GM23338 (cell line): Measurements from ENCODE around the gene SLC16A5. TPM values are rescaled to one million over a fixed set of nuclear protein-coding genes. Genes with fewer than 3 reads are reported as not detected.

Source experiments
- CREB1 ChIP-seq: fragments of 250-450 bp; sonication (Bioruptor Pico); IDR thresholded peaks from 2 replicates; pipeline ENCODE4 v1.5.0; 2020; ENCODE audit warnings: low read depth, mild to moderate bottlenecking, moderate library complexity
- CTCF ChIP-seq, 2 experiments: fragments of 200-600 bp in 1 of 2; sonication (generic) in 1 of 2; conservative IDR thresholded peaks; 2 replicates each; pipeline versions ENCODE4 v1.5.1 to v1.6.1; 2016 to 2017; ENCODE audit warnings: antibody characterized with exemption in 2 of 2, low read depth in 2 of 2, mild to moderate bottlenecking in 2 of 2, moderate library complexity in 1 of 2
- ETS1 ChIP-seq: IDR thresholded peaks from 2 replicates; pipeline ENCODE4 v1.6.1; 2016; ENCODE audit warnings: antibody characterized with exemption
- EZH2phosphoT487 ChIP-seq: fragments of 200-600 bp; sonication (generic); IDR thresholded peaks from one replicate; pipeline ENCODE4 v1.8.1; 2018; ENCODE audit warnings: antibody characterized with exemption; ENCODE audit not compliant: unreplicated experiment
- NANOG ChIP-seq: IDR thresholded peaks from 2 replicates; pipeline ENCODE4 v1.6.1; 2016; ENCODE audit warnings: antibody characterized with exemption, borderline replicate concordance
- POLR2AphosphoS5 ChIP-seq: IDR thresholded peaks from 2 replicates; pipeline ENCODE4 v1.6.1; 2016; ENCODE audit warnings: antibody characterized with exemption, low read depth
- REST ChIP-seq: IDR thresholded peaks from one replicate; pipeline ENCODE4 v1.6.1; 2018; ENCODE audit warnings: antibody characterized with exemption; ENCODE audit not compliant: unreplicated experiment
- ZNF114 ChIP-seq: fragments of 250-450 bp; sonication (Bioruptor Pico); IDR thresholded peaks from 2 replicates; pipeline ENCODE4 v1.5.0; 2020; ENCODE audit warnings: mild to moderate bottlenecking, moderate library complexity
- ZNF331 ChIP-seq: fragments of 250-450 bp; sonication (Bioruptor Pico); IDR thresholded peaks from 2 replicates; pipeline ENCODE4 v1.5.0; 2020; ENCODE audit warnings: low read depth, mild to moderate bottlenecking, moderate library complexity
- ZNF462 ChIP-seq: fragments of 250-450 bp; sonication (Bioruptor Pico); IDR thresholded peaks from 2 replicates; pipeline ENCODE4 v1.5.0; 2020; ENCODE audit warnings: mild to moderate bottlenecking, moderate library complexity
- polyA plus RNA-seq: library from polyadenylated mRNA; unstranded; fragments of >200 nt; fragmentation: Nextera tagmentation; extraction: Ambion mirVana; gene quantifications from 2 replicates; pipeline ENCODE4 v1.2.1, GENCODE V29; 2016
- total RNA-seq: library from RNA; depleted of rRNA; stranded (reverse); fragments of >200 nt; shearing (Covaris generic); gene quantifications from 2 replicates; pipeline ENCODE4 v1.2.3, GENCODE V29; 2014

Gene SLC16A5
- total and polyA plus RNA-seq, 2 experiments from 2014 or later, result 7.3 to 40.0 TPM

- no peak for TF ChIP-seq ZNF462 (CRISPR knock-in tag)
- TF ChIP-seq NANOG, result no peak
- no peak for TF ChIP-seq ZNF331 (CRISPR knock-in tag)
- no peak for TF ChIP-seq CREB1
- TF ChIP-seq EZH2phosphoT487, result no peak
- no peak for TF ChIP-seq POLR2AphosphoS5
- no peak for TF ChIP-seq ETS1
- no peak for TF ChIP-seq REST
- TF ChIP-seq CTCF (conservative IDR thresholded peaks at IDR 0.05; ENCODE audit: low read depth in 2 of 2), result no peak
- no peak for TF ChIP-seq ZNF114 (CRISPR knock-in tag)
Observed at GRCh38 chr17:75133001-75133400, 45.2 kb downstream of the SLC16A5 start (continued).
